Vagina (tissue), 2 donors: Measurements from ENCODE around the gene RPE65.
"Not testable (repeated sequence)": the region's sequence is repeated elsewhere in the genome, so short reads cannot be mapped to it uniquely, and the experiment has no call there.

ENCODE experiments used
- POLR2AphosphoS5 ChIP-seq, 2 donors: sonication (generic); formaldehyde crosslinking; IDR thresholded peaks; one replicate each; pipeline ENCODE4 v1.9.0; 2017; ENCODE audit warnings: antibody characterized with exemption in 2 of 2, mild to moderate bottlenecking in 2 of 2, low read depth in 1 of 2; ENCODE audit not compliant: insufficient read depth in 1 of 2
- TF ChIP-seq, protein P1 (sequence below), 3 experiments: fragments of 450-650 bp in 2 of 3; fragments of 200-600 bp in 1 of 3; sonication (generic) in 1 of 3; IDR thresholded peaks; one replicate each; pipeline ENCODE4 v1.5.1; 2017 to 2019; ENCODE audit warnings: antibody characterized with exemption in 3 of 3, mild to moderate bottlenecking in 2 of 3, moderate library complexity in 2 of 3

DNA sequence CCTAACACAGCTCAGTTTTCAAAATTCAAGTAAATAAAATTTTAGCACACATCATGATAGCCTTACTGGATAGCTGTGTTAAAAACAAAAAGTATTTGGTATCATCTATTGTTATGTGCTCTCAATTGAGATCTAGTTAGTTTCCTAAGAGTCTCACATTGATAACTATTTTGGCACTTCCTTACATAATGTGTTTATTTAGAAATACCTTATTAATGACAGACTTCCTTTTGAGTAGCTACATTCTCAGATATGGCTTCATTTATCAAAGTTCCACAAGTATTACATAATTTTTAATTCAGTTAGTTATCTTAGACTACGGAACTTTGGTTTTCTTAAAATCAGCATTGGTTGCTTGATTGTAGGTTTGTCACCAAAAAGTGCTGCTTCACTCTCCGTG, 26.9 kb upstream of the RPE65 start:
- TF ChIP-seq, protein P1, sequence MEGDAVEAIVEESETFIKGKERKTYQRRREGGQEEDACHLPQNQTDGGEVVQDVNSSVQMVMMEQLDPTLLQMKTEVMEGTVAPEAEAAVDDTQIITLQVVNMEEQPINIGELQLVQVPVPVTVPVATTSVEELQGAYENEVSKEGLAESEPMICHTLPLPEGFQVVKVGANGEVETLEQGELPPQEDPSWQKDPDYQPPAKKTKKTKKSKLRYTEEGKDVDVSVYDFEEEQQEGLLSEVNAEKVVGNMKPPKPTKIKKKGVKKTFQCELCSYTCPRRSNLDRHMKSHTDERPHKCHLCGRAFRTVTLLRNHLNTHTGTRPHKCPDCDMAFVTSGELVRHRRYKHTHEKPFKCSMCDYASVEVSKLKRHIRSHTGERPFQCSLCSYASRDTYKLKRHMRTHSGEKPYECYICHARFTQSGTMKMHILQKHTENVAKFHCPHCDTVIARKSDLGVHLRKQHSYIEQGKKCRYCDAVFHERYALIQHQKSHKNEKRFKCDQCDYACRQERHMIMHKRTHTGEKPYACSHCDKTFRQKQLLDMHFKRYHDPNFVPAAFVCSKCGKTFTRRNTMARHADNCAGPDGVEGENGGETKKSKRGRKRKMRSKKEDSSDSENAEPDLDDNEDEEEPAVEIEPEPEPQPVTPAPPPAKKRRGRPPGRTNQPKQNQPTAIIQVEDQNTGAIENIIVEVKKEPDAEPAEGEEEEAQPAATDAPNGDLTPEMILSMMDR (IDR thresholded peaks at IDR 0.05): not testable (repeated sequence)
- TF ChIP-seq POLR2AphosphoS5 (IDR thresholded peaks at IDR 0.05; ENCODE audit: insufficient read depth in 1 of 2, low read depth in 1 of 2): not testable (repeated sequence)
